ENCODE data around the gene PXN. TPM values are rescaled to one million over a fixed set of nuclear protein-coding genes. Genes with fewer than 3 reads are reported as not detected.

The PXN gene
- total RNA-seq (100 to 1,000 TPM in 1 of 5 donors, 10 to 100 TPM in 4; 39.7 to 129 (median 58.9) TPM), polyA plus RNA-seq (10 to 100 TPM; 27.2 to 46.7 (median 33.6) TPM)
- long read RNA-seq, donor 1, transcript PXN-204 (11 exons, 3,683 nt), result major isoform, 5 of 17 reads
- long read RNA-seq, donor 1, partial matches to known transcripts, result 12 of 17 reads
- long read RNA-seq, donor 1, other reads (novel, unspliced or antisense), result 0 of 17 reads
- long read RNA-seq, donor 2, transcript PXN-204 (11 exons, 3,683 nt), result major isoform, 13 of 40 reads
- long read RNA-seq, donor 2, partial matches to known transcripts, result 24 of 40 reads
- long read RNA-seq, donor 2, other reads (novel, unspliced or antisense), result 0 of 40 reads
- long read RNA-seq, donor 3, partial matches to known transcripts, result 5 of 5 reads
- long read RNA-seq, donor 3, other reads (novel, unspliced or antisense), result 0 of 5 reads
- long read RNA-seq, donor 4, partial matches to known transcripts, result 0 of 2 reads
- long read RNA-seq, donor 4, other reads (novel, unspliced or antisense), result 0 of 2 reads
- long read RNA-seq, donor 5, partial matches to known transcripts, result 15 of 28 reads
- long read RNA-seq, donor 5, other reads (novel, unspliced or antisense), result 7 of 28 reads
- long read RNA-seq, donor 6, transcript PXN-204 (11 exons, 3,683 nt), result major isoform, 8 of 55 reads
- long read RNA-seq, donor 6, partial matches to known transcripts, result 44 of 55 reads
- long read RNA-seq, donor 6, other reads (novel, unspliced or antisense), result 0 of 55 reads
- long read RNA-seq, donor 7, transcript PXN-201 (12 exons, 3,785 nt), result minor isoform, 5 of 21 reads
- long read RNA-seq, donor 7, transcript PXN-204 (11 exons, 3,683 nt), result major isoform, 9 of 21 reads
- long read RNA-seq, donor 7, partial matches to known transcripts, result 7 of 21 reads
- long read RNA-seq, donor 7, other reads (novel, unspliced or antisense), result 0 of 21 reads
- long read RNA-seq, donor 8, partial matches to known transcripts, result 0 of 4 reads
- long read RNA-seq, donor 8, other reads (novel, unspliced or antisense), result 0 of 4 reads
- long read RNA-seq, donor 9, partial matches to known transcripts, result 0 of 4 reads
- long read RNA-seq, donor 9, other reads (novel, unspliced or antisense), result 0 of 4 reads
- long read RNA-seq, donor 10, partial matches to known transcripts, result 0 of 3 reads
- long read RNA-seq, donor 10, other reads (novel, unspliced or antisense), result 0 of 3 reads

GRCh38 chr12:120265473-120266179 is at the start of gene PXN:
TSS of gene PXN (minus strand) at chr12:120265730. CDS start at chr12:120265629, 101 bp downstream.
- H3K36me3 ChIP-seq, result no peaks in the 10 kb centered on the region
- H3K9me3 ChIP-seq, result no peaks in the 10 kb centered on the region
- no peak for TF ChIP-seq POLR2A (IDR thresholded peaks at IDR 0.05)
- no peak for TF ChIP-seq EP300 (IDR thresholded peaks at IDR 0.05)
- TF ChIP-seq POLR2AphosphoS5 (IDR thresholded peaks at IDR 0.05), result peak in 2 of 3 donors; percentile 41
- peak in 5 of 7 experiments; percentile 70 to 92 (median 77) for TF ChIP-seq CTCF (IDR thresholded peaks at IDR 0.05)
- peak within 1 kb of the TSS; percentile 85 to 99 (median 98) for H3K4me3 ChIP-seq
- no peaks in the 10 kb centered on the region for H3K27me3 ChIP-seq
- DNase-seq, result peak; percentile 93 to 96
- WGBS, 5 donors, result 1 to 3% (median 2%) methylated on average over 22 to 81 of the region's 81 CpGs
- intact Hi-C loops (cut with DNase I; ENCODE audit: low total_unique reads), result loop anchor here (2.0 kb wide), 1 partner anchor 37 kb away; no protein-coding TSS in a partner anchor
- peak within 1 kb of the TSS; percentile 92 to 96 (median 94) for H3K27ac ChIP-seq
- H3K4me1 ChIP-seq, result peaks cover 32 to 56% (median 51%) of the 10 kb centered on the region in 4 donors

- H3K4me1 ChIP-seq, result peaks cover 0 to 24% (median 14%) of the 10 kb centered on the region in 4 donors
- WGBS, 5 donors, result 55 to 69% (median 63%) methylated on average over 5 of the region's 5 CpGs
- no peak overlapping the region for H3K4me3 ChIP-seq
- intact Hi-C loops (cut with DNase I; ENCODE audit: low total_unique reads), result no loop called here
- H3K9me3 ChIP-seq, result no peaks in the 10 kb centered on the region
- no peaks in the 10 kb centered on the region for H3K27me3 ChIP-seq
- H3K27ac ChIP-seq, result no peak overlapping the region
- TF ChIP-seq EP300 (IDR thresholded peaks at IDR 0.05), result no peak
- no peak for TF ChIP-seq POLR2A (IDR thresholded peaks at IDR 0.05)
- TF ChIP-seq CTCF (IDR thresholded peaks at IDR 0.05), result no peak
- TF ChIP-seq POLR2AphosphoS5 (IDR thresholded peaks at IDR 0.05), result no peak
- H3K36me3 ChIP-seq, result no peaks in the 10 kb centered on the region
- no peak for DNase-seq
Observed at GRCh38 chr12:120314220-120314619, 48.7 kb upstream of the PXN start.

GRCh38 chr12:120301962-120302815 is 36.7 kb upstream of the PXN start, which contains the start of gene SIRT4:
TSS of gene SIRT4 (plus strand) at chr12:120302321. CDS start at chr12:120303562, 1,241 bp downstream.
- TF ChIP-seq EP300 (IDR thresholded peaks at IDR 0.05) (no peak), POLR2AphosphoS5 (IDR thresholded peaks at IDR 0.05) (peak; percentile 45 to 85 (median 79)), POLR2A (IDR thresholded peaks at IDR 0.05) (no peak), CTCF (IDR thresholded peaks at IDR 0.05) (peak in 5 of 7 experiments; percentile 47 to 86 (median 66))
- peak; percentile 92 to 98 for DNase-seq
- peaks cover 7 to 19% (median 13%) of the 10 kb centered on the region in 4 donors for H3K4me1 ChIP-seq
- H3K27me3 ChIP-seq, result no peaks in the 10 kb centered on the region
- intact Hi-C loops (cut with DNase I; ENCODE audit: low total_unique reads), result no loop called here
- H3K9me3 ChIP-seq, result no peaks in the 10 kb centered on the region
- WGBS, 5 donors, result 8 to 9% (median 9%) methylated on average over 31 of the region's 31 CpGs
- H3K36me3 ChIP-seq, result no peaks in the 10 kb centered on the region
- H3K27ac ChIP-seq, result peak within 1 kb of the TSS; percentile 71 to 86 (median 83)
- H3K4me3 ChIP-seq, result peak within 1 kb of the TSS; percentile 61 to 79 (median 64)

Measured in stomach (tissue), 19 donors.